Stimulated activated CD4-positive, alpha-beta T cell treated with anti-CD3 and anti-CD28 coated beads, TNF-alpha, amount 100 ng/mL, for 24 hours (primary cell): ENCODE data around the gene SYMPK.

Experiments used
- DNase-seq, 3 experiments: peaks; one replicate each; pipeline ENCODE4 v3.0.0-alpha.2; 2020; ENCODE audit warnings: low read depth in 3 of 3

The SYMPK gene

GRCh38 chr19:45766869-45767346, 96.0 kb downstream of the SYMPK start:
- DNase-seq, result no peak

- DNase-seq, result no peak
Measured at GRCh38 chr19:45766296-45766868, 96.6 kb downstream of the SYMPK start.

- no peak for DNase-seq
Measured at GRCh38 chr19:45765702-45766295, 97.1 kb downstream of the SYMPK start.
